Measurements from ENCODE around the gene SLC26A2.
"Not testable (repeated sequence)": the region's sequence is repeated elsewhere in the genome, so short reads cannot be mapped to it uniquely, and the experiment has no call there.

Gene SLC26A2

GRCh38 chr5:150022158-150022531 is 61.6 kb downstream of the SLC26A2 start:
- Histone ChIP-seq H3K36me3 (ENCODE audit: control insufficient read depth in 4 of 4, insufficient read depth in 4 of 4, low read length in 3 of 4) (peaks cover 39 to 93% (median 70%) of the 10 kb centered on the region in 4 experiments), H3K9me3 (ENCODE audit: control extremely low read depth in 1 of 5, control insufficient read depth in 4 of 5, insufficient read depth in 2 of 5, low read depth in 1 of 5, low read length in 4 of 5) (no peaks in the 10 kb centered on the region), H3K27me3 (replicated peaks in 2 of 5; ENCODE audit: control insufficient read depth in 4 of 5, insufficient read depth in 5 of 5, low read length in 4 of 5) (no peaks in the 10 kb centered on the region), H3K4me1 (ENCODE audit: control extremely low read depth in 1 of 4, control insufficient read depth in 4 of 4, insufficient read depth in 4 of 4, low read length in 3 of 4) (peaks cover 0 to 8% (median 6%) of the 10 kb centered on the region in 4 experiments), H3K4me3 (ENCODE audit: control insufficient read depth in 1 of 7, extremely low read depth in 1 of 7, insufficient read depth in 4 of 7, low read depth in 2 of 7, low read length in 6 of 7) (peak overlapping the region in 2 of 7 experiments; percentile 9 to 15), H3K27ac (ENCODE audit: insufficient read depth in 1 of 2, low read depth in 1 of 2, low read length in 2 of 2, poor library complexity in 1 of 2, severe bottlenecking in 2 of 2) (no peak overlapping the region)
- peak in 2 of 3 donors; percentile 34 to 48 for DNase-seq
- POLR2A ChIA-PET, result interaction anchor here (0.6 kb wide), 1 partner anchor 703 kb away, joined by 7 read pairs; no protein-coding TSS in a partner anchor
- WGBS (ENCODE audit: insufficient coverage), result 100% methylated on average over 1 of the region's 1 CpG
- CTCF ChIA-PET, result interaction anchor here (0.7 to 2.8 kb wide), 9 partner anchors 9 to 188 kb away, joined by 3 to 11 read pairs (median 4); no protein-coding TSS in a partner anchor

GRCh38 chr5:150022681-150023080 is 62.1 kb downstream of the SLC26A2 start:
- H3K4me3 ChIP-seq (ENCODE audit: control insufficient read depth in 1 of 7, extremely low read depth in 1 of 7, insufficient read depth in 4 of 7, low read depth in 2 of 7, low read length in 6 of 7), result no peak overlapping the region
- ChIA-PET CTCF (interaction anchor here (0.7 to 2.8 kb wide), 7 partner anchors 8 to 157 kb away, joined by 3 to 18 read pairs (median 7); no protein-coding TSS in a partner anchor), POLR2A (interaction anchor here (0.6 kb wide), 2 partner anchors 142 to 703 kb away, joined by 3 to 7 read pairs; no protein-coding TSS in a partner anchor)
- H3K36me3 ChIP-seq (ENCODE audit: control insufficient read depth in 4 of 4, insufficient read depth in 4 of 4, low read length in 3 of 4), result peaks cover 38 to 93% (median 69%) of the 10 kb centered on the region in 4 experiments
- H3K27ac ChIP-seq (ENCODE audit: insufficient read depth in 1 of 2, low read depth in 1 of 2, low read length in 2 of 2, poor library complexity in 1 of 2, severe bottlenecking in 2 of 2), result no peak overlapping the region
- no peaks in the 10 kb centered on the region for H3K9me3 ChIP-seq (ENCODE audit: control extremely low read depth in 1 of 5, control insufficient read depth in 4 of 5, insufficient read depth in 2 of 5, low read depth in 1 of 5, low read length in 4 of 5)
- H3K27me3 ChIP-seq (replicated peaks in 2 of 5; ENCODE audit: control insufficient read depth in 4 of 5, insufficient read depth in 5 of 5, low read length in 4 of 5), result no peaks in the 10 kb centered on the region
- peaks cover 0 to 8% (median 6%) of the 10 kb centered on the region in 4 experiments for H3K4me1 ChIP-seq (ENCODE audit: control extremely low read depth in 1 of 4, control insufficient read depth in 4 of 4, insufficient read depth in 4 of 4, low read length in 3 of 4)
- DNase-seq, result no peak
- no CpG with 5 or more reads among the region's 2 CpGs for WGBS (ENCODE audit: insufficient coverage)

GRCh38 chr5:150023136-150023535 is 62.6 kb downstream of the SLC26A2 start:
- Histone ChIP-seq H3K27me3 (replicated peaks in 2 of 5; ENCODE audit: control insufficient read depth in 4 of 5, insufficient read depth in 5 of 5, low read length in 4 of 5) (no peaks in the 10 kb centered on the region), H3K4me1 (ENCODE audit: control extremely low read depth in 1 of 4, control insufficient read depth in 4 of 4, insufficient read depth in 4 of 4, low read length in 3 of 4) (peaks cover 0 to 8% (median 6%) of the 10 kb centered on the region in 4 experiments), H3K36me3 (ENCODE audit: control insufficient read depth in 4 of 4, insufficient read depth in 4 of 4, low read length in 3 of 4) (peaks cover 36 to 93% (median 68%) of the 10 kb centered on the region in 4 experiments), H3K27ac (ENCODE audit: insufficient read depth in 1 of 2, low read depth in 1 of 2, low read length in 2 of 2, poor library complexity in 1 of 2, severe bottlenecking in 2 of 2) (no peak overlapping the region), H3K4me3 (ENCODE audit: control insufficient read depth in 1 of 7, extremely low read depth in 1 of 7, insufficient read depth in 4 of 7, low read depth in 2 of 7, low read length in 6 of 7) (no peak overlapping the region), H3K9me3 (ENCODE audit: control extremely low read depth in 1 of 5, control insufficient read depth in 4 of 5, insufficient read depth in 2 of 5, low read depth in 1 of 5, low read length in 4 of 5) (no peaks in the 10 kb centered on the region)
- ChIA-PET POLR2A (interaction anchor here (0.6 kb wide), 1 partner anchor 141 kb away, joined by 3 read pairs; no protein-coding TSS in a partner anchor), CTCF (interaction anchor here (1.0 to 2.8 kb wide), 6 partner anchors 8 to 99 kb away, joined by 3 to 18 read pairs (median 7); no protein-coding TSS in a partner anchor)
- no CpG with 5 or more reads among the region's 1 CpG for WGBS (ENCODE audit: insufficient coverage)
- no peak for DNase-seq

- peak in 2 of 3 donors; percentile 53 to 54 for DNase-seq
- H3K4me3 ChIP-seq (ENCODE audit: control insufficient read depth in 1 of 7, extremely low read depth in 1 of 7, insufficient read depth in 4 of 7, low read depth in 2 of 7, low read length in 6 of 7), result no peak overlapping the region
- H3K27me3 ChIP-seq (replicated peaks in 2 of 5; ENCODE audit: control insufficient read depth in 4 of 5, insufficient read depth in 5 of 5, low read length in 4 of 5), result no peaks in the 10 kb centered on the region
- peaks cover 0 to 8% (median 6%) of the 10 kb centered on the region in 4 experiments for H3K4me1 ChIP-seq (ENCODE audit: control extremely low read depth in 1 of 4, control insufficient read depth in 4 of 4, insufficient read depth in 4 of 4, low read length in 3 of 4)
- H3K36me3 ChIP-seq (ENCODE audit: control insufficient read depth in 4 of 4, insufficient read depth in 4 of 4, low read length in 3 of 4), result peaks cover 35 to 88% (median 64%) of the 10 kb centered on the region in 4 experiments
- WGBS (ENCODE audit: insufficient coverage), result 89% methylated on average over 8 of the region's 9 CpGs
- POLR2A ChIA-PET, result no interaction called here
- no peaks in the 10 kb centered on the region for H3K9me3 ChIP-seq (ENCODE audit: control extremely low read depth in 1 of 5, control insufficient read depth in 4 of 5, insufficient read depth in 2 of 5, low read depth in 1 of 5, low read length in 4 of 5)
- no peak overlapping the region for H3K27ac ChIP-seq (ENCODE audit: insufficient read depth in 1 of 2, low read depth in 1 of 2, low read length in 2 of 2, poor library complexity in 1 of 2, severe bottlenecking in 2 of 2)
- CTCF ChIA-PET, result interaction anchor here (0.6 to 2.2 kb wide), 5 partner anchors 15 to 194 kb away, joined by 3 to 18 read pairs (median 4); no protein-coding TSS in a partner anchor
Measured at GRCh38 chr5:150024346-150024984, 63.9 kb downstream of the SLC26A2 start.

- no peaks in the 10 kb centered on the region for H3K27me3 ChIP-seq (replicated peaks in 2 of 5; ENCODE audit: control insufficient read depth in 4 of 5, insufficient read depth in 5 of 5, low read length in 4 of 5)
- ChIA-PET POLR2A (no interaction called here), CTCF (interaction anchor here (1.0 to 2.0 kb wide), 10 partner anchors 11 to 183 kb away, joined by 3 to 9 read pairs (median 4); no protein-coding TSS in a partner anchor)
- peak overlapping the region in 1 of 2 experiments; percentile 18 for H3K27ac ChIP-seq (ENCODE audit: insufficient read depth in 1 of 2, low read depth in 1 of 2, low read length in 2 of 2, poor library complexity in 1 of 2, severe bottlenecking in 2 of 2)
- WGBS (ENCODE audit: insufficient coverage), result 100% methylated on average over 3 of the region's 4 CpGs
- peaks cover 39 to 87% (median 65%) of the 10 kb centered on the region in 4 experiments for H3K36me3 ChIP-seq (ENCODE audit: control insufficient read depth in 4 of 4, insufficient read depth in 4 of 4, low read length in 3 of 4)
- DNase-seq, result peak in 2 of 3 donors; percentile 41 to 69
- no peaks in the 10 kb centered on the region for H3K9me3 ChIP-seq (ENCODE audit: control extremely low read depth in 1 of 5, control insufficient read depth in 4 of 5, insufficient read depth in 2 of 5, low read depth in 1 of 5, low read length in 4 of 5)
- H3K4me1 ChIP-seq (ENCODE audit: control extremely low read depth in 1 of 4, control insufficient read depth in 4 of 4, insufficient read depth in 4 of 4, low read length in 3 of 4), result peaks cover 0 to 7% (median 6%) of the 10 kb centered on the region in 4 experiments
- no peak overlapping the region for H3K4me3 ChIP-seq (ENCODE audit: control insufficient read depth in 1 of 7, extremely low read depth in 1 of 7, insufficient read depth in 4 of 7, low read depth in 2 of 7, low read length in 6 of 7)
Measured at GRCh38 chr5:150026682-150027172, 66.2 kb downstream of the SLC26A2 start.

GRCh38 chr5:150028047-150028446 is 67.5 kb downstream of the SLC26A2 start:
- H3K4me3 ChIP-seq (ENCODE audit: control insufficient read depth in 1 of 7, extremely low read depth in 1 of 7, insufficient read depth in 4 of 7, low read depth in 2 of 7, low read length in 6 of 7); H3K9me3 ChIP-seq (ENCODE audit: control extremely low read depth in 1 of 5, control insufficient read depth in 4 of 5, insufficient read depth in 2 of 5, low read depth in 1 of 5, low read length in 4 of 5); DNase-seq; H3K27me3 ChIP-seq (replicated peaks in 2 of 5; ENCODE audit: control insufficient read depth in 4 of 5, insufficient read depth in 5 of 5, low read length in 4 of 5); POLR2A ChIA-PET; H3K4me1 ChIP-seq (ENCODE audit: control extremely low read depth in 1 of 4, control insufficient read depth in 4 of 4, insufficient read depth in 4 of 4, low read length in 3 of 4); H3K27ac ChIP-seq (ENCODE audit: insufficient read depth in 1 of 2, low read depth in 1 of 2, low read length in 2 of 2, poor library complexity in 1 of 2, severe bottlenecking in 2 of 2): not testable (repeated sequence)
- H3K36me3 ChIP-seq (ENCODE audit: control insufficient read depth in 4 of 4, insufficient read depth in 4 of 4, low read length in 3 of 4), result peaks cover 46 to 90% (median 68%) of the 10 kb centered on the region in 4 experiments
- CTCF ChIA-PET, result interaction anchor here (1.8 kb wide), 2 partner anchors 15 to 22 kb away, joined by 4 to 5 read pairs; no protein-coding TSS in a partner anchor
- no CpG with 5 or more reads among the region's 1 CpG for WGBS (ENCODE audit: insufficient coverage)
